Ovary (tissue), 9 donors: ENCODE results near the gene GJC2. TPM values are rescaled to one million over a fixed set of nuclear protein-coding genes. Genes with fewer than 3 reads are reported as not detected.

Source experiments
- DNase-seq, 5 donors: peaks; one replicate each; pipeline ENCODE4 v3.0.0-alpha.2; 2019 to 2020
- H3K27ac ChIP-seq, 2 donors: fragments of 200-600 bp; one replicate each; pipeline versions ENCODE4 v1.5.1 to v1.8.0; 2019 to 2022
- H3K27me3 ChIP-seq: fragments of 200-600 bp; one replicate; pipeline ENCODE4 v1.8.0; 2022
- H3K36me3 ChIP-seq: fragments of 200-600 bp; sonication (generic); one replicate; pipeline ENCODE4 v1.5.1; 2019
- H3K4me1 ChIP-seq: one replicate; pipeline ENCODE4 v1.8.1; 2013; ENCODE audit warnings: mild to moderate bottlenecking, moderate library complexity; ENCODE audit not compliant: insufficient read depth
- H3K4me3 ChIP-seq: fragments of 200-600 bp; sonication (generic); one replicate; pipeline ENCODE4 v1.5.1; 2017
- H3K9me3 ChIP-seq, 2 donors: fragments of 200-600 bp in 1 of 2; sonication (generic) in 1 of 2; one replicate each; pipeline versions ENCODE4 v1.5.1 to v1.8.1; 2013 to 2019; ENCODE audit warnings: mild to moderate bottlenecking in 1 of 2, moderate library complexity in 1 of 2
- CTCF ChIP-seq, 3 donors: fragments of 450-650 bp in 2 of 3; fragments of 200-600 bp in 1 of 3; IDR thresholded peaks; one replicate each; pipeline versions ENCODE4 v1.5.1 to v1.8.0; 2016 to 2022; ENCODE audit warnings: antibody characterized with exemption in 3 of 3, mild to moderate bottlenecking in 1 of 3
- EP300 ChIP-seq: sonication (generic); formaldehyde crosslinking; IDR thresholded peaks from one replicate; pipeline ENCODE4 v1.6.1; 2017; ENCODE audit warnings: antibody characterized with exemption
- POLR2A ChIP-seq: fragments of 450-650 bp; IDR thresholded peaks from one replicate; pipeline ENCODE4 v1.6.1; 2017; ENCODE audit warnings: antibody characterized with exemption, mild to moderate bottlenecking, moderate library complexity
- WGBS, 3 donors: extraction: QIAGEN DNeasy Blood & Tissue Kit in 1 of 3; methylation state at CpG; one replicate each; pipeline versions ENCODE4 v1.1.5 to v1.1.7; 2013 to 2017; 5-methylcytosine and 5-hydroxymethylcytosine counted together
- intact Hi-C, 4 donors: fragments of 100-400 bp; cut with DNase I; formaldehyde crosslinking; loops; one replicate each; pipeline versions ENCODE4 v1.11.0 to v1.15.1; 2022 to 2023
- polyA plus RNA-seq, 2 donors: library from polyadenylated mRNA; stranded (reverse); fragments of 200-250 nt in 1 of 2; fragments of 350-450 nt in 1 of 2; fragmentation: Illumina TruSeq in 1 of 2; extraction: RNeasy Lipid Tissue Mini Kit (QIAGEN cat#74804) in 1 of 2; gene quantifications; one replicate each; pipeline ENCODE4 v1.2.3, GENCODE V29; 2013 to 2014
- total RNA-seq, 7 donors: library from RNA; depleted of rRNA in 2 of 7; stranded (reverse); fragments of >200 nt in 2 of 7; fragmentation: NEBNext Ultra II Directional in 3 of 7; extraction: Animal tissue kit (Norgen Biotek cat#: 25700) in 3 of 7; gene quantifications; one replicate each; pipeline versions ENCODE4 v1.1.0 to v1.2.4, GENCODE V29; 2016 to 2023
- donor health status: DM: no; HTN: no; CAD: no; lungs with moderate emphysema.
- donor health status: DM: no; HTN: no; CAD: no.
- donor health status: Bipolar disorder and iron deficiency.
- donor health status: DM: yes; HTN: yes; CAD: no.
- donor health status: DM: no; HTN: no; CAD: no.
- donor health status: DM: yes; HTN: yes; CAD: no.

GJC2 gene
- total and polyA plus RNA-seq, 9 donors: 0.18 to 12.6 (median 6.1) TPM

- Histone ChIP-seq H3K27ac (peak overlapping the region; percentile 97 to 99), H3K9me3 (no peaks in the 10 kb centered on the region), H3K4me3 (no peak overlapping the region), H3K27me3 (no peaks in the 10 kb centered on the region), H3K4me1 (peaks cover 25% of the 10 kb centered on the region), H3K36me3 (no peaks in the 10 kb centered on the region)
- TF ChIP-seq EP300: no peak
- no peak for TF ChIP-seq POLR2A
- no peak for TF ChIP-seq CTCF (IDR thresholded peaks at IDR 0.05)
- 45 to 62% (median 48%) methylated on average over 8 of the region's 8 CpGs for WGBS, 3 donors
- DNase-seq: peak in 2 of 5 donors; percentile 31 to 54
- intact Hi-C loops: no loop called here
These were observed 760 bp upstream of the GJC2 start for GRCh38 chr1:228148935-228149405.

- H3K27me3 ChIP-seq: no peaks in the 10 kb centered on the region
- peak overlapping the region; percentile 97 to 99 for H3K27ac ChIP-seq
- 24 to 39% (median 36%) methylated on average over 7 of the region's 7 CpGs for WGBS, 3 donors
- DNase-seq: peak; percentile 60 to 74 (median 69)
- peak overlapping the region; percentile 29 for H3K4me3 ChIP-seq
- no peaks in the 10 kb centered on the region for H3K9me3 ChIP-seq
- TF ChIP-seq CTCF (IDR thresholded peaks at IDR 0.05) (no peak), POLR2A (no peak), EP300 (no peak)
- H3K36me3 ChIP-seq: no peaks in the 10 kb centered on the region
- intact Hi-C loops: no loop called here
- peaks cover 25% of the 10 kb centered on the region for H3K4me1 ChIP-seq
These were observed 360 bp downstream of the GJC2 start for GRCh38 chr1:228150120-228150460.

- Histone ChIP-seq H3K4me1 (peaks cover 25% of the 10 kb centered on the region), H3K27me3 (no peaks in the 10 kb centered on the region), H3K36me3 (no peaks in the 10 kb centered on the region), H3K27ac (peak overlapping the region; percentile 97 to 99), H3K9me3 (no peaks in the 10 kb centered on the region), H3K4me3 (peak overlapping the region; percentile 29)
- TF ChIP-seq CTCF (IDR thresholded peaks at IDR 0.05): no peak
- no peak for TF ChIP-seq EP300
- TF ChIP-seq POLR2A: no peak
- peak; percentile 93 to 96 (median 94) for DNase-seq
- WGBS, 3 donors: 3 to 12% (median 6%) methylated on average over 10 to 17 of the region's 17 CpGs
- intact Hi-C loops: no loop called here
These were observed 890 bp downstream of the GJC2 start for GRCh38 chr1:228150461-228151179.

- intact Hi-C loops: no loop called here
- Histone ChIP-seq H3K4me1 (peaks cover 25% of the 10 kb centered on the region), H3K27ac (peak overlapping the region; percentile 97 to 99), H3K27me3 (no peaks in the 10 kb centered on the region), H3K9me3 (no peaks in the 10 kb centered on the region), H3K4me3 (no peak overlapping the region), H3K36me3 (no peaks in the 10 kb centered on the region)
- peak; percentile 35 to 56 (median 47) for DNase-seq
- 46 to 56% (median 53%) methylated on average over 12 of the region's 12 CpGs for WGBS, 3 donors
- TF ChIP-seq EP300: no peak
- TF ChIP-seq POLR2A: no peak
- TF ChIP-seq CTCF (IDR thresholded peaks at IDR 0.05): no peak
These were observed 1.6 kb downstream of the GJC2 start for GRCh38 chr1:228151180-228151925.
